Measurements from ENCODE around the gene CELF1. TPM values are rescaled to one million over a fixed set of nuclear protein-coding genes. Genes with fewer than 3 reads are reported as not detected.

CELF1 gene
- total and polyA plus RNA-seq, 2 of the 13 experiments (the other 11 are each of a cell fraction or from before 2014, with no cell fraction given), result 69.0 to 80.1 TPM

DNA sequence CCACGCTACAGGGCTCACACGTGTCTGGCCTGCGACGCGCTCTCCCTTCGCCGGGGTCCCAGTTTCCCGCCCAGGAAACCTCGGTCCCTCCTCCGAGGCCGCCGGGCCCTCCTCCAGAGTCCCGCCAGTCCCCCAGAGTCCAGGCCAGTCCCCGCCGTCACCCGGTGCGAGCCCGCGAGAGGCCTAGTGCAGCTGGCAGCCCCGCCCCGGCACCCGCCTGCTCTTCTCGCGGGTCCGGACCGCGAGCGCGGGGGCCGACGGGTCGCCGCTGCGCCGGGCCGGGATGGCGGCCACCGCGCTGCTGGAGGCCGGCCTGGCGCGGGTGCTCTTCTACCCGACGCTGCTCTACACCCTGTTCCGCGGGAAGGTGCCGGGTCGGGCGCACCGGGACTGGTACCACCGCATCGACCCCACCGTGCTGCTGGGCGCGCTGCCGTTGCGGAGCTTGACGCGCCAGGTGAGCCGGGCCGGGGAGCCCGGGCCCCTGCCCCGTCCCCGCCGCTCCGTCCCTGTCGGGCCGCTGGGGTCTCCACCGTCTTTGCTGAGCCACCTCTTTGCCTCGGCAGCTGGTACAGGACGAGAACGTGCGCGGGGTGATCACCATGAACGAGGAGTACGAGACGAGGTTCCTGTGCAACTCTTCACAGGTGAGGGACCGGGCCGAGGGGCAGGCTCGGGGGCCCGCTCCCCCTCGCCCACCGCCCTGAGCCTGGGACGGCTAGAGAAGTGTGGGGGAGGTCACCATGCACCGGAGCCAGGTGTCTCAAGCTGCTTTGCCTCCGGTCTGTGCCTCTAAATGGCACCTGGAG is 12.6 kb upstream of the CELF1 start, which contains the start of gene PTPMT1 (continued):
- TF ChIP-seq, protein P1, sequence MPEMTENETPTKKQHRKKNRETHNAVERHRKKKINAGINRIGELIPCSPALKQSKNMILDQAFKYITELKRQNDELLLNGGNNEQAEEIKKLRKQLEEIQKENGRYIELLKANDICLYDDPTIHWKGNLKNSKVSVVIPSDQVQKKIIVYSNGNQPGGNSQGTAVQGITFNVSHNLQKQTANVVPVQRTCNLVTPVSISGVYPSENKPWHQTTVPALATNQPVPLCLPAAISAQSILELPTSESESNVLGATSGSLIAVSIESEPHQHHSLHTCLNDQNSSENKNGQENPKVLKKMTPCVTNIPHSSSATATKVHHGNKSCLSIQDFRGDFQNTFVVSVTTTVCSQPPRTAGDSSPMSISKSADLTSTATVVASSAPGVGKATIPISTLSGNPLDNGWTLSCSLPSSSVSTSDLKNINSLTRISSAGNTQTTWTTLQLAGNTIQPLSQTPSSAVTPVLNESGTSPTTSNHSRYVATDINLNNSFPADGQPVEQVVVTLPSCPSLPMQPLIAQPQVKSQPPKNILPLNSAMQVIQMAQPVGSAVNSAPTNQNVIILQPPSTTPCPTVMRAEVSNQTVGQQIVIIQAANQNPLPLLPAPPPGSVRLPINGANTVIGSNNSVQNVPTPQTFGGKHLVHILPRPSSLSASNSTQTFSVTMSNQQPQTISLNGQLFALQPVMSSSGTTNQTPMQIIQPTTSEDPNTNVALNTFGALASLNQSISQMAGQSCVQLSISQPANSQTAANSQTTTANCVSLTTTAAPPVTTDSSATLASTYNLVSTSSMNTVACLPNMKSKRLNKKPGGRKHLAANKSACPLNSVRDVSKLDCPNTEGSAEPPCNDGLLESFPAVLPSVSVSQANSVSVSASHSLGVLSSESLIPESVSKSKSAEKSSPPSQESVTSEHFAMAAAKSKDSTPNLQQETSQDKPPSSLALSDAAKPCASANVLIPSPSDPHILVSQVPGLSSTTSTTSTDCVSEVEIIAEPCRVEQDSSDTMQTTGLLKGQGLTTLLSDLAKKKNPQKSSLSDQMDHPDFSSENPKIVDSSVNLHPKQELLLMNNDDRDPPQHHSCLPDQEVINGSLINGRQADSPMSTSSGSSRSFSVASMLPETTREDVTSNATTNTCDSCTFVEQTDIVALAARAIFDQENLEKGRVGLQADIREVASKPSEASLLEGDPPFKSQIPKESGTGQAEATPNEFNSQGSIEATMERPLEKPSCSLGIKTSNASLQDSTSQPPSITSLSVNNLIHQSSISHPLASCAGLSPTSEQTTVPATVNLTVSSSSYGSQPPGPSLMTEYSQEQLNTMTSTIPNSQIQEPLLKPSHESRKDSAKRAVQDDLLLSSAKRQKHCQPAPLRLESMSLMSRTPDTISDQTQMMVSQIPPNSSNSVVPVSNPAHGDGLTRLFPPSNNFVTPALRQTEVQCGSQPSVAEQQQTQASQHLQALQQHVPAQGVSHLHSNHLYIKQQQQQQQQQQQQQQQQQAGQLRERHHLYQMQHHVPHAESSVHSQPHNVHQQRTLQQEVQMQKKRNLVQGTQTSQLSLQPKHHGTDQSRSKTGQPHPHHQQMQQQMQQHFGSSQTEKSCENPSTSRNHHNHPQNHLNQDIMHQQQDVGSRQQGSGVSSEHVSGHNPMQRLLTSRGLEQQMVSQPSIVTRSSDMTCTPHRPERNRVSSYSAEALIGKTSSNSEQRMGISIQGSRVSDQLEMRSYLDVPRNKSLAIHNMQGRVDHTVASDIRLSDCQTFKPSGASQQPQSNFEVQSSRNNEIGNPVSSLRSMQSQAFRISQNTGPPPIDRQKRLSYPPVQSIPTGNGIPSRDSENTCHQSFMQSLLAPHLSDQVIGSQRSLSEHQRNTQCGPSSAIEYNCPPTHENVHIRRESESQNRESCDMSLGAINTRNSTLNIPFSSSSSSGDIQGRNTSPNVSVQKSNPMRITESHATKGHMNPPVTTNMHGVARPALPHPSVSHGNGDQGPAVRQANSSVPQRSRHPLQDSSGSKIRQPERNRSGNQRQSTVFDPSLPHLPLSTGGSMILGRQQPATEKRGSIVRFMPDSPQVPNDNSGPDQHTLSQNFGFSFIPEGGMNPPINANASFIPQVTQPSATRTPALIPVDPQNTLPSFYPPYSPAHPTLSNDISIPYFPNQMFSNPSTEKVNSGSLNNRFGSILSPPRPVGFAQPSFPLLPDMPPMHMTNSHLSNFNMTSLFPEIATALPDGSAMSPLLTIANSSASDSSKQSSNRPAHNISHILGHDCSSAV (CRISPR knock-in tag; IDR thresholded peaks at IDR 0.05; ENCODE audit: borderline replicate concordance), result no peak; the same call in 1 of the 2 replicates
- TF ChIP-seq MEF2D (CRISPR knock-in tag; IDR thresholded peaks at IDR 0.05) (0 out of 2 replicates have a peak, but pooled peaks have one; percentile 33), JUN (CRISPR knock-in tag; IDR thresholded peaks at IDR 0.05) (0 out of 2 replicates have a peak, but pooled peaks have one; percentile 19), ETV6 (CRISPR knock-in tag; conservative IDR thresholded peaks at IDR 0.05) (no peak), ZNF7 (CRISPR knock-in tag; IDR thresholded peaks at IDR 0.05) (no peak), ZNF589 (CRISPR knock-in tag; conservative IDR thresholded peaks at IDR 0.05) (0 out of 2 replicates have a peak, but pooled peaks have one; percentile 41), KLF15 (CRISPR knock-in tag; IDR thresholded peaks at IDR 0.05; ENCODE audit: borderline replicate concordance) (0 out of 2 replicates have a peak, but pooled peaks have one; percentile 25), ZNF558 (CRISPR knock-in tag; IDR thresholded peaks at IDR 0.05; ENCODE audit: borderline replicate concordance) (no peak; the same call in 1 of the 2 replicates), ZNF879 (CRISPR knock-in tag; IDR thresholded peaks at IDR 0.05) (0 out of 2 replicates have a peak, but pooled peaks have one; percentile 64), ZNF44 (CRISPR knock-in tag; IDR thresholded peaks at IDR 0.05) (peak; percentile 58; the same call in 1 of the 2 replicates), TCF7L2 (IDR thresholded peaks at IDR 0.05; ENCODE audit: low read depth, low read length) (no peak), TP53 (CRISPR knock-in tag; conservative IDR thresholded peaks at IDR 0.05) (no peak), ZNF382 (CRISPR knock-in tag; IDR thresholded peaks at IDR 0.05; ENCODE audit: borderline replicate concordance) (no peak), ZNF652 (CRISPR knock-in tag; IDR thresholded peaks at IDR 0.05; ENCODE audit: borderline replicate concordance, low read depth) (no peak), MAFG (CRISPR knock-in tag; IDR thresholded peaks at IDR 0.05) (no peak), ZIK1 (CRISPR knock-in tag; IDR thresholded peaks at IDR 0.05; ENCODE audit: borderline replicate concordance, low read depth) (0 out of 2 replicates have a peak, but pooled peaks have one; percentile 31), ZNF550 (CRISPR knock-in tag; IDR thresholded peaks at IDR 0.05; ENCODE audit: borderline replicate concordance) (no peak)
- TF ChIP-seq, protein P2, sequence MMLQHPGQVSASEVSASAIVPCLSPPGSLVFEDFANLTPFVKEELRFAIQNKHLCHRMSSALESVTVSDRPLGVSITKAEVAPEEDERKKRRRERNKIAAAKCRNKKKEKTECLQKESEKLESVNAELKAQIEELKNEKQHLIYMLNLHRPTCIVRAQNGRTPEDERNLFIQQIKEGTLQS (CRISPR knock-in tag; IDR thresholded peaks at IDR 0.05), result 0 out of 2 replicates have a peak, but pooled peaks have one; percentile 10
- TF ChIP-seq, protein P3, sequence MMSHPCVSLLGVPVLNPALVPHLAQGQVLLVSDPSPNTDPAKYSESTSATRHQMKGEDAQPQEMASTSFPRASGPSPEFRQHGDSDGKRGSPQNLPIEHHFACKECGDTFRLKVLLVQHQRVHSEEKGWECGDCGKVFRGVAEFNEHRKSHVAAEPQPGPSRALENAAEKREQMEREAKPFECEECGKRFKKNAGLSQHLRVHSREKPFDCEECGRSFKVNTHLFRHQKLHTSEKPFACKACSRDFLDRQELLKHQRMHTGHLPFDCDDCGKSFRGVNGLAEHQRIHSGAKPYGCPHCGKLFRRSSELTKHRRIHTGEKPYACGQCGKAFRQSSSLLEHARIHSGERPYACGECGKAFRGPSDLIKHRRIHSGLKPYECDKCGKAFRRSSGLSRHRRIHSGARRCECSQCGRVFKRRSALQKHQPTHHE (CRISPR knock-in tag; IDR thresholded peaks at IDR 0.05; ENCODE audit: borderline replicate concordance), result peak; percentile 33; the same call in 1 of the 2 replicates
